ENCODE results near the gene RGCC. TPM values are rescaled to one million over a fixed set of nuclear protein-coding genes. Genes with fewer than 3 reads are reported as not detected.

The RGCC gene
- total and polyA plus RNA-seq, 5 donors from 2014 or later: 101 to 370 (median 140) TPM

DNA sequence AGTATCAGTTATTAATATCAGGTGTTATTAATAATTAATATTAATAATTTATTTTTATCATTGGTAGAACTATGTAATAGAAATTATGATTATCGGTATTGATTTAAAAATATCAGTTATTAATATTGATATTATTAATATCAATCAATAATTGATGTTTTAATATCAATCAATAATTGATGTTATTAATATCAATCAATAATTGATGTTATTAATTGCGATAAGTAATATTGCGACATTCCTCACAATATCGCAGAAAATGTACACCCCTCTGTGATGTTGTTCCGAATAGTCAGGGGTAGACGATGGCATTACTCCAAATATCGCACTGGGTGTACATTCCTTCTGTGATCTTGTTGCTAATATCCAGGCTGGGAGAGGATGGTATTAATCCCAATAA is 3.7 kb upstream of the RGCC start:
- Mint-ChIP-seq H3K4me3 (peak overlapping the region in 1 of 4 donors; percentile 44), H3K36me3 (no peaks in the 10 kb centered on the region), H3K9me3 (peaks cover 0 to 10% (median 2%) of the 10 kb centered on the region in 7 donors), H3K27ac (no peak overlapping the region), H3K4me1 (peaks cover 0 to 11% (median 5%) of the 10 kb centered on the region in 4 donors), H3K27me3 (peaks cover 9% of the 10 kb centered on the region)
- DNase-seq: no peak
- H3K4me1 ChIP-seq (ENCODE audit: control insufficient read depth, insufficient read depth, low read length, poor library complexity, severe bottlenecking): peaks cover 7% of the 10 kb centered on the region
- no peak for ATAC-seq (ENCODE audit: low read depth in 2 of 2)
- no peaks in the 10 kb centered on the region for H3K27me3 ChIP-seq (ENCODE audit: control insufficient read depth, insufficient read depth, low read length)
- H3K36me3 ChIP-seq (ENCODE audit: control insufficient read depth, insufficient read depth, low read length): no peaks in the 10 kb centered on the region
- no peak overlapping the region for H3K4me3 ChIP-seq (ENCODE audit: low read depth, low read length)
- no peaks in the 10 kb centered on the region for H3K9me3 ChIP-seq (ENCODE audit: control insufficient read depth in 2 of 2, low read length in 2 of 2)
- no peak overlapping the region for H3K27ac ChIP-seq (ENCODE audit: insufficient read depth, low read length, poor library complexity, severe bottlenecking)

- no peak overlapping the region for H3K4me3 ChIP-seq (ENCODE audit: low read depth, low read length)
- Mint-ChIP-seq H3K36me3 (peaks cover 4% of the 10 kb centered on the region), H3K27ac (no peak overlapping the region), H3K4me1 (peaks cover 0 to 14% (median 8%) of the 10 kb centered on the region in 4 donors), H3K9me3 (peaks cover 0 to 10% (median 2%) of the 10 kb centered on the region in 7 donors), H3K4me3 (peak overlapping the region in 2 of 4 donors; percentile 13 to 44), H3K27me3 (peaks cover 9% of the 10 kb centered on the region)
- DNase-seq (peak in 1 of 3 donors; percentile 28), ATAC-seq (ENCODE audit: low read depth in 2 of 2) (no peak)
- peaks cover 2% of the 10 kb centered on the region for H3K36me3 ChIP-seq (ENCODE audit: control insufficient read depth, insufficient read depth, low read length)
- H3K9me3 ChIP-seq (ENCODE audit: control insufficient read depth in 2 of 2, low read length in 2 of 2): no peaks in the 10 kb centered on the region
- no peak overlapping the region for H3K27ac ChIP-seq (ENCODE audit: insufficient read depth, low read length, poor library complexity, severe bottlenecking)
- H3K27me3 ChIP-seq (ENCODE audit: control insufficient read depth, insufficient read depth, low read length): no peaks in the 10 kb centered on the region
- peaks cover 9% of the 10 kb centered on the region for H3K4me1 ChIP-seq (ENCODE audit: control insufficient read depth, insufficient read depth, low read length, poor library complexity, severe bottlenecking)
Measured at GRCh38 chr13:41454170-41454569, 3.2 kb upstream of the RGCC start.

GRCh38 chr13:41455725-41456419 is 1.5 kb upstream of the RGCC start:
- peak overlapping the region; percentile 85 to 96 (median 95) for H3K27ac Mint-ChIP-seq
- no peaks in the 10 kb centered on the region for H3K27me3 ChIP-seq (ENCODE audit: control insufficient read depth, insufficient read depth, low read length)
- H3K27me3 Mint-ChIP-seq: peaks cover 9% of the 10 kb centered on the region
- peaks cover 20% of the 10 kb centered on the region for H3K36me3 Mint-ChIP-seq
- H3K9me3 Mint-ChIP-seq: peaks cover 0 to 8% (median 1%) of the 10 kb centered on the region in 7 donors
- H3K4me1 ChIP-seq (ENCODE audit: control insufficient read depth, insufficient read depth, low read length, poor library complexity, severe bottlenecking): peaks cover 25% of the 10 kb centered on the region
- no peak for ATAC-seq (ENCODE audit: low read depth in 2 of 2)
- no peak overlapping the region for H3K27ac ChIP-seq (ENCODE audit: insufficient read depth, low read length, poor library complexity, severe bottlenecking)
- peaks cover 12% of the 10 kb centered on the region for H3K36me3 ChIP-seq (ENCODE audit: control insufficient read depth, insufficient read depth, low read length)
- peak overlapping the region; percentile 82 to 94 (median 88) for H3K4me3 Mint-ChIP-seq
- H3K9me3 ChIP-seq (ENCODE audit: control insufficient read depth in 2 of 2, low read length in 2 of 2): no peaks in the 10 kb centered on the region
- peaks cover 9 to 30% (median 22%) of the 10 kb centered on the region in 4 donors for H3K4me1 Mint-ChIP-seq
- DNase-seq: peak in 1 of 3 donors; percentile 6
- no peak overlapping the region for H3K4me3 ChIP-seq (ENCODE audit: low read depth, low read length)

- H3K27ac Mint-ChIP-seq: peak overlapping the region in 2 of 3 donors; percentile 96 to 97
- H3K4me3 Mint-ChIP-seq: peak overlapping the region; percentile 96 to 99 (median 98)
- H3K4me3 ChIP-seq (ENCODE audit: low read depth, low read length): peak overlapping the region; percentile 94
- H3K36me3 Mint-ChIP-seq: peaks cover 33% of the 10 kb centered on the region
- H3K27ac ChIP-seq (ENCODE audit: insufficient read depth, low read length, poor library complexity, severe bottlenecking): peak overlapping the region; percentile 94
- DNase-seq (peak in 1 of 3 donors; percentile 61), ATAC-seq (ENCODE audit: low read depth in 2 of 2) (peak; percentile 4 to 6)
- H3K4me1 Mint-ChIP-seq: peaks cover 22 to 46% (median 36%) of the 10 kb centered on the region in 4 donors
- H3K27me3 ChIP-seq (ENCODE audit: control insufficient read depth, insufficient read depth, low read length): no peaks in the 10 kb centered on the region
- H3K9me3 Mint-ChIP-seq: peaks cover 0 to 3% (median 0%) of the 10 kb centered on the region in 7 donors
- peaks cover 28% of the 10 kb centered on the region for H3K36me3 ChIP-seq (ENCODE audit: control insufficient read depth, insufficient read depth, low read length)
- H3K4me1 ChIP-seq (ENCODE audit: control insufficient read depth, insufficient read depth, low read length, poor library complexity, severe bottlenecking): peaks cover 43% of the 10 kb centered on the region
- peaks cover 9% of the 10 kb centered on the region for H3K27me3 Mint-ChIP-seq
- H3K9me3 ChIP-seq (ENCODE audit: control insufficient read depth in 2 of 2, low read length in 2 of 2): no peaks in the 10 kb centered on the region
Measured at GRCh38 chr13:41457589-41458186, 338 bp downstream of the RGCC start.

- H3K4me3 ChIP-seq (ENCODE audit: low read depth, low read length): peak overlapping the region; percentile 94
- peak overlapping the region; percentile 94 for H3K27ac ChIP-seq (ENCODE audit: insufficient read depth, low read length, poor library complexity, severe bottlenecking)
Measured at GRCh38 chr13:41458187-41458760, 924 bp downstream of the RGCC start.

GRCh38 chr13:41458761-41459431 is 1.5 kb downstream of the RGCC start:
- H3K27me3 Mint-ChIP-seq: peaks cover 13% of the 10 kb centered on the region
- H3K9me3 ChIP-seq (ENCODE audit: control insufficient read depth in 2 of 2, low read length in 2 of 2): no peaks in the 10 kb centered on the region
- H3K4me1 Mint-ChIP-seq: peaks cover 34 to 57% (median 43%) of the 10 kb centered on the region in 4 donors
- peak overlapping the region; percentile 96 to 99 (median 97) for H3K27ac Mint-ChIP-seq
- H3K27me3 ChIP-seq (ENCODE audit: control insufficient read depth, insufficient read depth, low read length): no peaks in the 10 kb centered on the region
- H3K9me3 Mint-ChIP-seq: peaks cover 0 to 2% (median 0%) of the 10 kb centered on the region in 7 donors
- H3K27ac ChIP-seq (ENCODE audit: insufficient read depth, low read length, poor library complexity, severe bottlenecking): peak overlapping the region; percentile 94
- DNase-seq: peak; percentile 56 to 88 (median 78)
- ATAC-seq (ENCODE audit: low read depth in 2 of 2): peak in 1 of 2 donors; percentile 28
- H3K4me3 Mint-ChIP-seq: peak overlapping the region; percentile 96 to 99 (median 98)
- peaks cover 53% of the 10 kb centered on the region for H3K4me1 ChIP-seq (ENCODE audit: control insufficient read depth, insufficient read depth, low read length, poor library complexity, severe bottlenecking)
- peaks cover 28% of the 10 kb centered on the region for H3K36me3 ChIP-seq (ENCODE audit: control insufficient read depth, insufficient read depth, low read length)
- peaks cover 45% of the 10 kb centered on the region for H3K36me3 Mint-ChIP-seq
- peak overlapping the region; percentile 94 for H3K4me3 ChIP-seq (ENCODE audit: low read depth, low read length)

More at GRCh38 chr13:41458187-41458760, 924 bp downstream of the RGCC start:
- ATAC-seq (ENCODE audit: low read depth in 2 of 2) (peak; percentile 9 to 17), DNase-seq (peak in 2 of 3 donors; percentile 63 to 74)
- Histone ChIP-seq H3K27me3 (ENCODE audit: control insufficient read depth, insufficient read depth, low read length) (no peaks in the 10 kb centered on the region), H3K9me3 (ENCODE audit: control insufficient read depth in 2 of 2, low read length in 2 of 2) (no peaks in the 10 kb centered on the region), H3K36me3 (ENCODE audit: control insufficient read depth, insufficient read depth, low read length) (peaks cover 28% of the 10 kb centered on the region), H3K4me1 (ENCODE audit: control insufficient read depth, insufficient read depth, low read length, poor library complexity, severe bottlenecking) (peaks cover 48% of the 10 kb centered on the region)
- Mint-ChIP-seq H3K4me3 (peak overlapping the region; percentile 96 to 99 (median 98)), H3K9me3 (peaks cover 0 to 2% (median 0%) of the 10 kb centered on the region in 7 donors), H3K27me3 (peaks cover 9% of the 10 kb centered on the region), H3K27ac (peak overlapping the region; percentile 96 to 99 (median 97)), H3K36me3 (peaks cover 39% of the 10 kb centered on the region), H3K4me1 (peaks cover 28 to 52% (median 38%) of the 10 kb centered on the region in 4 donors)

- Mint-ChIP-seq H3K36me3 (peaks cover 46% of the 10 kb centered on the region), H3K4me3 (peak overlapping the region; percentile 96 to 99 (median 98)), H3K4me1 (peaks cover 35 to 64% (median 46%) of the 10 kb centered on the region in 4 donors), H3K9me3 (peaks cover 0 to 2% (median 0%) of the 10 kb centered on the region in 7 donors), H3K27me3 (peaks cover 13% of the 10 kb centered on the region), H3K27ac (peak overlapping the region; percentile 96 to 99 (median 97))
- peaks cover 60% of the 10 kb centered on the region for H3K4me1 ChIP-seq (ENCODE audit: control insufficient read depth, insufficient read depth, low read length, poor library complexity, severe bottlenecking)
- DNase-seq (peak in 2 of 3 donors; percentile 13 to 24), ATAC-seq (ENCODE audit: low read depth in 2 of 2) (no peak)
- H3K4me3 ChIP-seq (ENCODE audit: low read depth, low read length): peak overlapping the region; percentile 94
- peak overlapping the region; percentile 94 for H3K27ac ChIP-seq (ENCODE audit: insufficient read depth, low read length, poor library complexity, severe bottlenecking)
- H3K9me3 ChIP-seq (ENCODE audit: control insufficient read depth in 2 of 2, low read length in 2 of 2): no peaks in the 10 kb centered on the region
- H3K36me3 ChIP-seq (ENCODE audit: control insufficient read depth, insufficient read depth, low read length): peaks cover 28% of the 10 kb centered on the region
- H3K27me3 ChIP-seq (ENCODE audit: control insufficient read depth, insufficient read depth, low read length): no peaks in the 10 kb centered on the region
Measured at GRCh38 chr13:41459432-41460073, 2.2 kb downstream of the RGCC start.
